HepG2 (cell line): ENCODE data around the gene PLIN5. TPM values are rescaled to one million over a fixed set of nuclear protein-coding genes. Genes with fewer than 3 reads are reported as not detected.

Experiments used
- ATM ChIP-seq: fragments of 450-650 bp; IDR thresholded peaks from 2 replicates; pipeline ENCODE4 v1.7.1; 2017; ENCODE audit warnings: mild to moderate bottlenecking, borderline replicate concordance
- FOSL1 ChIP-seq: sonication (generic); formaldehyde crosslinking; IDR thresholded peaks from 2 replicates; pipeline ENCODE4 v1.9.0; 2021; ENCODE audit warnings: missing genetic modification reagents, borderline replicate concordance
- KDM5A ChIP-seq: fragments of 200-600 bp; sonication (generic); IDR thresholded peaks from 2 replicates; pipeline ENCODE4 v1.7.0; 2018; ENCODE audit warnings: antibody characterized with exemption, mild to moderate bottlenecking, low read length, borderline replicate concordance
- MEF2D ChIP-seq: sonication (generic); formaldehyde crosslinking; IDR thresholded peaks from 2 replicates; pipeline ENCODE4 v1.5.1; 2020; ENCODE audit warnings: mild to moderate bottlenecking, missing genetic modification reagents
- MLXIP ChIP-seq: sonication (generic); formaldehyde crosslinking; IDR thresholded peaks from 2 replicates; pipeline ENCODE4 v1.9.0; 2021; ENCODE audit warnings: missing genetic modification reagents, borderline replicate concordance
- TCF12 ChIP-seq, 2 experiments: fragments of 450-650 bp in 1 of 2; sonication (generic) in 1 of 2; formaldehyde crosslinking in 1 of 2; IDR thresholded peaks; 2 replicates each; pipeline versions ENCODE4 v1.6.1 to v1.8.0; 2017 to 2022; ENCODE audit warnings: antibody characterized with exemption in 1 of 2, mild to moderate bottlenecking in 1 of 2, missing genetic modification reagents in 1 of 2, moderate library complexity in 1 of 2
- WIZ ChIP-seq: sonication (generic); formaldehyde crosslinking; IDR thresholded peaks from 2 replicates; pipeline ENCODE4 v1.5.1; 2020; ENCODE audit warnings: mild to moderate bottlenecking, missing genetic modification reagents
- ZNF207 ChIP-seq: fragments of 450-650 bp; IDR thresholded peaks from 2 replicates; pipeline ENCODE4 v1.6.1; 2016; ENCODE audit warnings: antibody characterized with exemption, borderline replicate concordance
- ZNF263 ChIP-seq: sonication (generic); formaldehyde crosslinking; IDR thresholded peaks from 2 replicates; pipeline ENCODE4 v1.4.0; 2020; ENCODE audit warnings: missing genetic modification reagents
- ZNF326 ChIP-seq: sonication (generic); formaldehyde crosslinking; IDR thresholded peaks from 2 replicates; pipeline ENCODE4 v1.4.0; 2020; ENCODE audit warnings: missing genetic modification reagents, borderline replicate concordance
- ZNF335 ChIP-seq: sonication (generic); formaldehyde crosslinking; IDR thresholded peaks from 2 replicates; pipeline ENCODE4 v1.4.0; 2020; ENCODE audit warnings: missing genetic modification reagents
- ZNF354B ChIP-seq: sonication (generic); formaldehyde crosslinking; IDR thresholded peaks from 2 replicates; pipeline ENCODE4 v1.8.0; 2022; ENCODE audit warnings: mild to moderate bottlenecking, missing genetic modification reagents
- ZNF431 ChIP-seq: sonication (generic); formaldehyde crosslinking; IDR thresholded peaks from 2 replicates; pipeline ENCODE4 v1.9.0; 2022; ENCODE audit warnings: missing genetic modification reagents, low read depth, mild to moderate bottlenecking, borderline replicate concordance
- ZNF563 ChIP-seq: sonication (generic); formaldehyde crosslinking; IDR thresholded peaks from 2 replicates; pipeline ENCODE4 v1.8.0; 2022; ENCODE audit warnings: mild to moderate bottlenecking, moderate library complexity, missing genetic modification reagents
- ZNF605 ChIP-seq: sonication (generic); formaldehyde crosslinking; IDR thresholded peaks from 2 replicates; pipeline ENCODE4 v1.8.0; 2022; ENCODE audit warnings: mild to moderate bottlenecking, missing genetic modification reagents
- ZNF616 ChIP-seq: sonication (generic); formaldehyde crosslinking; IDR thresholded peaks from 2 replicates; pipeline ENCODE4 v1.5.0; 2020; ENCODE audit warnings: low read depth, mild to moderate bottlenecking, missing genetic modification reagents
- polyA plus RNA-seq, 8 experiments: library from polyadenylated mRNA; depleted of rRNA in 3 of 8; stranded (reverse) in 7 of 8; unstranded in 1 of 8; fragments of >200 nt; fragmentation: Illumina TruSeq in 4 of 8; extraction: Trizol in 4 of 8; gene quantifications; 2 replicates each; pipeline versions ENCODE4 v1.2.1 to v1.2.3, GENCODE V29; 2011 to 2016; ENCODE audit warnings: low read depth in 4 of 8, missing spikeins in 1 of 8, mixed read lengths in 1 of 8; ENCODE audit not compliant: insufficient read depth in 1 of 8
- total RNA-seq, 5 experiments: library from RNA; depleted of rRNA; stranded (reverse); fragments of >200 nt; fragmentation: Illumina TruSeq; extraction: Trizol; gene quantifications; 2 replicates each; pipeline ENCODE4 v1.2.3, GENCODE V29; 2016; ENCODE audit warnings: low read depth in 1 of 5
- TF ChIP-seq, protein P1 (sequence below): sonication (generic); formaldehyde crosslinking; IDR thresholded peaks from 2 replicates; pipeline ENCODE4 v1.4.0; 2020; ENCODE audit warnings: missing genetic modification reagents
- TF ChIP-seq, protein P2 (sequence below): sonication (generic); formaldehyde crosslinking; IDR thresholded peaks from 2 replicates; pipeline ENCODE4 v1.4.0; 2020; ENCODE audit warnings: missing genetic modification reagents, mild to moderate bottlenecking, borderline replicate concordance

The PLIN5 gene
- total and polyA plus RNA-seq, 2 of the 13 experiments (the other 11 are each of a cell fraction or from before 2014, with no cell fraction given): 1.8 to 4.8 TPM

- TF ChIP-seq MLXIP (no peak), TCF12 (IDR thresholded peaks at IDR 0.05) (no peak), TCF12 (CRISPR knock-in tag; IDR thresholded peaks at IDR 0.05) (no peak), MEF2D (0 out of 2 replicates have a peak, but pooled peaks have one; percentile 34), ZNF326 (no peak), ZNF207 (no peak), FOSL1 (CRISPR knock-in tag) (no peak), ZNF263 (CRISPR knock-in tag) (peak; percentile 22; the same call in 1 of the 2 replicates), ZNF605 (CRISPR knock-in tag) (no peak), ZNF563 (CRISPR knock-in tag) (0 out of 2 replicates have a peak, but pooled peaks have one; percentile 17), ATM (no peak), ZNF616 (peak; percentile 58; the same call in 1 of the 2 replicates), ZNF335 (no peak), KDM5A (no peak; the same call in 1 of the 2 replicates), ZNF354B (no peak), ZNF431 (CRISPR knock-in tag) (no peak), WIZ (CRISPR knock-in tag) (no peak)
- TF ChIP-seq, protein P1, sequence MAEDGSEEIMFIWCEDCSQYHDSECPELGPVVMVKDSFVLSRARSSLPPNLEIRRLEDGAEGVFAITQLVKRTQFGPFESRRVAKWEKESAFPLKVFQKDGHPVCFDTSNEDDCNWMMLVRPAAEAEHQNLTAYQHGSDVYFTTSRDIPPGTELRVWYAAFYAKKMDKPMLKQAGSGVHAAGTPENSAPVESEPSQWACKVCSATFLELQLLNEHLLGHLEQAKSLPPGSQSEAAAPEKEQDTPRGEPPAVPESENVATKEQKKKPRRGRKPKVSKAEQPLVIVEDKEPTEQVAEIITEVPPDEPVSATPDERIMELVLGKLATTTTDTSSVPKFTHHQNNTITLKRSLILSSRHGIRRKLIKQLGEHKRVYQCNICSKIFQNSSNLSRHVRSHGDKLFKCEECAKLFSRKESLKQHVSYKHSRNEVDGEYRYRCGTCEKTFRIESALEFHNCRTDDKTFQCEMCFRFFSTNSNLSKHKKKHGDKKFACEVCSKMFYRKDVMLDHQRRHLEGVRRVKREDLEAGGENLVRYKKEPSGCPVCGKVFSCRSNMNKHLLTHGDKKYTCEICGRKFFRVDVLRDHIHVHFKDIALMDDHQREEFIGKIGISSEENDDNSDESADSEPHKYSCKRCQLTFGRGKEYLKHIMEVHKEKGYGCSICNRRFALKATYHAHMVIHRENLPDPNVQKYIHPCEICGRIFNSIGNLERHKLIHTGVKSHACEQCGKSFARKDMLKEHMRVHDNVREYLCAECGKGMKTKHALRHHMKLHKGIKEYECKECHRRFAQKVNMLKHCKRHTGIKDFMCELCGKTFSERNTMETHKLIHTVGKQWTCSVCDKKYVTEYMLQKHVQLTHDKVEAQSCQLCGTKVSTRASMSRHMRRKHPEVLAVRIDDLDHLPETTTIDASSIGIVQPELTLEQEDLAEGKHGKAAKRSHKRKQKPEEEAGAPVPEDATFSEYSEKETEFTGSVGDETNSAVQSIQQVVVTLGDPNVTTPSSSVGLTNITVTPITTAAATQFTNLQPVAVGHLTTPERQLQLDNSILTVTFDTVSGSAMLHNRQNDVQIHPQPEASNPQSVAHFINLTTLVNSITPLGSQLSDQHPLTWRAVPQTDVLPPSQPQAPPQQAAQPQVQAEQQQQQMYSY: peak; percentile 96
- TF ChIP-seq, protein P2, sequence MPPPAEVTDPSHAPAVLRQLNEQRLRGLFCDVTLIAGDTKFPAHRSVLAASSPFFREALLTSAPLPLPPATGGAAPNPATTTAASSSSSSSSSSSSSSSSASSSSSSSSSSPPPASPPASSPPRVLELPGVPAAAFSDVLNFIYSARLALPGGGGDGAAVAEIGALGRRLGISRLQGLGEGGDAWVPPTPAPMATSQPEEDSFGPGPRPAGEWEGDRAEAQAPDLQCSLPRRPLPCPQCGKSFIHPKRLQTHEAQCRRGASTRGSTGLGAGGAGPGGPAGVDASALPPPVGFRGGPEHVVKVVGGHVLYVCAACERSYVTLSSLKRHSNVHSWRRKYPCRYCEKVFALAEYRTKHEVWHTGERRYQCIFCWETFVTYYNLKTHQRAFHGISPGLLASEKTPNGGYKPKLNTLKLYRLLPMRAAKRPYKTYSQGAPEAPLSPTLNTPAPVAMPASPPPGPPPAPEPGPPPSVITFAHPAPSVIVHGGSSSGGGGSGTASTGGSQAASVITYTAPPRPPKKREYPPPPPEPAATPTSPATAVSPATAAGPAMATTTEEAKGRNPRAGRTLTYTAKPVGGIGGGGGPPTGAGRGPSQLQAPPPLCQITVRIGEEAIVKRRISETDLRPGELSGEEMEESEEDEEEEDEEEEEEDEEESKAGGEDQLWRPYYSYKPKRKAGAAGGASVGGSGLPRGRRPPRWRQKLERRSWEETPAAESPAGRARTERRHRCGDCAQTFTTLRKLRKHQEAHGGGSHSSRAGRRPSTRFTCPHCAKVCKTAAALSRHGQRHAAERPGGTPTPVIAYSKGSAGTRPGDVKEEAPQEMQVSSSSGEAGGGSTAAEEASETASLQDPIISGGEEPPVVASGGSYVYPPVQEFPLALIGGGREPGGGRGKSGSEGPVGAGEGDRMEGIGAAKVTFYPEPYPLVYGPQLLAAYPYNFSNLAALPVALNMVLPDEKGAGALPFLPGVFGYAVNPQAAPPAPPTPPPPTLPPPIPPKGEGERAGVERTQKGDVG (CRISPR knock-in tag): peak; percentile 73; the same call in 1 of the 2 replicates
Observed at GRCh38 chr19:4582980-4583842, 48.2 kb upstream of the PLIN5 start (continued).
